Endothelial cell of umbilical vein (primary cell): Measurements from ENCODE around the gene RBP5. TPM values are rescaled to one million over a fixed set of nuclear protein-coding genes. Genes with fewer than 3 reads are reported as not detected.
A peak's percentile ranks its signal among the peaks of the same experiment; 100 is the strongest.

ENCODE experiments used
- BruUV-seq: library from RNA; stranded (reverse); fragments of 400-500 nt; replicated peaks from 2 replicates; lab custom pipeline; 2021; lab: Mats Ljungman, UMichigan
- CTCF ChIA-PET: fragments of 300-600, 350-600 bp; sonication (Branson Sonifier 250); formaldehyde crosslinking; loops from one replicate; lab custom pipeline; 2021; ENCODE audit warnings: antibody characterized with exemption, inconsistent platforms; lab: Charles Lee
- POLR2A ChIA-PET: fragments of 300-600, 350-600 bp; sonication (Branson Sonifier 250); formaldehyde crosslinking; loops from one replicate; lab custom pipeline; 2021; ENCODE audit warnings: antibody characterized with exemption, inconsistent platforms; lab: Charles Lee
- DNase-seq: peaks from one replicate; pipeline ENCODE4 v3.0.0-alpha.2; 2011; ENCODE audit warnings: low read depth, low spot score
- FAIRE-seq: peaks from 2 replicates; lab custom pipeline; 2011; peaks lifted over from hg19 to GRCh38; lab: Jason Lieb, UNC
- H2AFZ ChIP-seq: 2 replicates; pipeline ENCODE4 v1.6.0; 2012; ENCODE audit warnings: low read depth, low read length, control low read depth, inconsistent platforms
- H3K27ac ChIP-seq: 2 replicates; pipeline ENCODE4 v1.5.1; 2011; ENCODE audit warnings: low read depth, mild to moderate bottlenecking, control low read depth, low read length, moderate library complexity; ENCODE audit not compliant: insufficient read depth
- H3K27me3 ChIP-seq, 2 experiments: 2 replicates each; pipeline versions ENCODE4 v1.6.0 to v1.6.1; 2011; ENCODE audit warnings: low read length in 2 of 2, mixed read lengths in 1 of 2; ENCODE audit not compliant: control insufficient read depth in 2 of 2, insufficient read depth in 2 of 2
- H3K36me3 ChIP-seq, 2 experiments: 2 replicates in 1 of 2; 3 replicates in 1 of 2; pipeline ENCODE4 v1.5.1; 2011; ENCODE audit warnings: low read length in 2 of 2, mild to moderate bottlenecking in 1 of 2, moderate library complexity in 1 of 2; ENCODE audit not compliant: control insufficient read depth in 2 of 2, insufficient read depth in 2 of 2; ENCODE audit errors: extremely low read depth in 1 of 2
- H3K4me1 ChIP-seq: 3 replicates; pipeline ENCODE4 v1.5.1; 2011; ENCODE audit warnings: mild to moderate bottlenecking, low read length; ENCODE audit not compliant: control insufficient read depth, insufficient read depth; ENCODE audit errors: extremely low read depth
- H3K4me2 ChIP-seq: 2 replicates; pipeline ENCODE4 v1.6.1; 2011; ENCODE audit warnings: low read length, control low read depth, mixed read lengths; ENCODE audit not compliant: insufficient read depth
- H3K4me3 ChIP-seq, 3 experiments: fragments of 200-600 bp in 1 of 3; sonication (generic), shearing (Covaris generic) in 1 of 3; replicated peaks in 1 of 3; 2 replicates each; pipeline ENCODE4 v1.5.1; 2011 to 2016; ENCODE audit warnings: control low read depth in 3 of 3, low read length in 3 of 3, mild to moderate bottlenecking in 2 of 3, inconsistent platforms in 1 of 3, low read depth in 1 of 3, moderate library complexity in 1 of 3; ENCODE audit not compliant: insufficient read depth in 1 of 3
- H3K79me2 ChIP-seq: 2 replicates; pipeline ENCODE4 v1.6.0; 2012; ENCODE audit warnings: low read length, inconsistent platforms; ENCODE audit not compliant: control insufficient read depth, insufficient read depth
- H3K9ac ChIP-seq: replicated peaks from 2 replicates; pipeline ENCODE3; 2011; ENCODE audit warnings: low read length, control low read depth; ENCODE audit not compliant: insufficient read depth; ENCODE audit errors: extremely low read depth
- H3K9me1 ChIP-seq: replicated peaks from 3 replicates; pipeline ENCODE4 v1.6.0; 2011; ENCODE audit warnings: mild to moderate bottlenecking, low read length; ENCODE audit not compliant: control insufficient read depth, insufficient read depth; ENCODE audit errors: extremely low read depth
- H3K9me3 ChIP-seq: replicated peaks from 2 replicates; pipeline ENCODE4 v1.5.1; 2012; ENCODE audit warnings: low read length, inconsistent platforms; ENCODE audit not compliant: control insufficient read depth, insufficient read depth
- H4K20me1 ChIP-seq: replicated peaks from 2 replicates; pipeline ENCODE3; 2011; ENCODE audit warnings: mild to moderate bottlenecking, low read length; ENCODE audit not compliant: control insufficient read depth, insufficient read depth; ENCODE audit errors: extremely low read depth
- EZH2 ChIP-seq: IDR thresholded peaks from 2 replicates; pipeline ENCODE4 v1.6.1; 2012; ENCODE audit warnings: borderline replicate concordance, low read depth, mild to moderate bottlenecking, moderate library complexity, low read length, inconsistent platforms; ENCODE audit not compliant: severe bottlenecking
- FOS ChIP-seq: IDR thresholded peaks from 2 replicates; pipeline ENCODE4 v1.6.1; 2011; ENCODE audit warnings: mild to moderate bottlenecking, low read length, moderate library complexity, borderline replicate concordance; ENCODE audit not compliant: insufficient read depth
- GATA2 ChIP-seq: IDR thresholded peaks from 2 replicates; pipeline ENCODE4 v1.7.0; 2011; ENCODE audit warnings: low read depth, mild to moderate bottlenecking, moderate library complexity, mixed read lengths, low read length; ENCODE audit not compliant: insufficient read length, insufficient read depth
- JUN ChIP-seq: IDR thresholded peaks from 2 replicates; pipeline ENCODE4 v1.6.1; 2011; ENCODE audit warnings: borderline replicate concordance, low read depth; ENCODE audit not compliant: insufficient read length, insufficient read depth
- MYC ChIP-seq: IDR thresholded peaks from one replicate; pipeline ENCODE4 v1.6.1; 2011; ENCODE audit warnings: mild to moderate bottlenecking, low read depth, low read length
- POLR2A ChIP-seq: IDR thresholded peaks from 2 replicates; pipeline ENCODE4 v1.6.1; 2012; ENCODE audit warnings: low read depth, mild to moderate bottlenecking, control low read depth, low read length
- POLR2AphosphoS5 ChIP-seq: IDR thresholded peaks from 2 replicates; pipeline ENCODE4 v1.6.1; 2012; ENCODE audit warnings: low read depth, mild to moderate bottlenecking, control low read depth, low read length, moderate library complexity; ENCODE audit not compliant: insufficient read depth
- dilution Hi-C: fragments of 300-500 bp; cut with MboI; formaldehyde crosslinking; loops from one replicate; pipeline ENCODE4 v1.15.0; 2019; ENCODE audit warnings: low sequenced_read_pairs; ENCODE audit not compliant: extremely low pct_ligation_motif_present
- intact Hi-C: fragments of 100-400 bp; cut with micrococcal nuclease; formaldehyde crosslinking; loops from one replicate; pipeline ENCODE4 v1.10.0; 2022
- polyA plus RNA-seq, 4 experiments: library from polyadenylated mRNA; depleted of rRNA in 3 of 4; stranded (reverse) in 3 of 4; unstranded in 1 of 4; fragments of >200 nt; gene quantifications; 2 replicates each; pipeline versions ENCODE4 v1.2.1 to v1.2.3, GENCODE V29; 2011 to 2012; ENCODE audit warnings: missing spikeins in 1 of 4
- total RNA-seq: library from RNA; stranded (reverse); gene quantifications from 2 replicates; pipeline ENCODE4 v1.2.3, GENCODE V29; 2021
- TF ChIP-seq, protein P1 (sequence below): IDR thresholded peaks from 2 replicates; pipeline ENCODE4 v1.6.1; 2011; ENCODE audit not compliant: insufficient read depth, insufficient read length
- TF ChIP-seq, protein P2 (sequence below), 2 donors: IDR thresholded peaks; 1 replicate in 1 of 2; 2 replicates in 1 of 2; pipeline ENCODE4 v1.5.1; 2011; ENCODE audit warnings: low read length in 2 of 2, mild to moderate bottlenecking in 2 of 2, moderate library complexity in 2 of 2, control low read depth in 1 of 2, inconsistent platforms in 1 of 2, low read depth in 1 of 2; ENCODE audit not compliant: insufficient read depth in 1 of 2; ENCODE audit errors: extremely low read depth in 1 of 2

Gene RBP5
- total and polyA plus RNA-seq, 2 donors (not counting 3 experiments of a cell fraction or from before 2014, with no cell fraction given): 0.12 TPM; not detected in 1

DNA sequence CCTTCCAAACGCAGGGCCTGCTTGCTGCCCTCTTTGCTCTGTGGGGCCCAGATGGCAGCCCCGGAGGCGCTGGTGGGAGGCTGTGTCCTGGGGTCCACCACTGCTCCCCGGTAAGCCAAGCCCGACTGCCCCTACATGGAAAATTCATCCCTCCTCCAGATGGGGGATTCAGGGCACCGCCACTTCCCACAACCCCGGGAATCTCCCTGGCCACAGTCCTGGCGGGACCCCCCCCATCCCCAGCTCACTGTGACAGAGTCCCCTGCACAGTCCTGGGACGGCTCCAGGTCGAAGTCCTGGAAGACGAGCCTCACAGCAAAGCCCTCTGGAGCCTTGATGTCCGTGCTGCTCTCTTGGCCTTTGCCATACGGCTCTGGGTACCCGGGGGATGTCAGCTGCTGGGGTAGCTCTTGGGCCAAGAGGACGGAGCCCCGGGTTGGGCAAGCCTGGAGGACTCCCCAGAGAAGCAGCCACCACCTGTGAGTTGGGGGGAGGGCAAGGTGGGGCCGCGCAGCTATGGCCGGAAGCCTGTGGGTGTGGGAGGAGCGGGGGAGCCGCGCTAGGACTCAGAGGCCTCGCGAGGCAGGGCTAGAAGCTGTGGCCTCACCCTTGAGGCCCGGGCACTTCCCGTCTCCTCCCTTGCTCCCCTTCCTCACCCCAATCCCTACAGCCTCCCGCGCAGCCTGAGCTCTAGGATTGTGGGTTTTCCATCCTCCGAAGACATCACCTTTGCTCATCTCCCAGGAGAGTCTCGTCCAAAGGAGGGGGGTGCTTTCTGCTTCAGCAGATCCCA, 20.5 kb downstream of the RBP5 start:
- intact Hi-C loops: loop anchor here (2.0 to 5.0 kb wide), 4 partner anchors 15 to 236 kb away; partner anchors contain the start of genes C1R, EMG1, LPCAT3 and PHB2
- Histone ChIP-seq H3K9me3 (no peaks in the 10 kb centered on the region), H3K79me2 (no peaks in the 10 kb centered on the region), H3K4me2 (peak overlapping the region; percentile 80), H4K20me1 (no peaks in the 10 kb centered on the region), H3K27me3 (no peaks in the 10 kb centered on the region), H3K9me1 (no peaks in the 10 kb centered on the region), H3K27ac (peak overlapping the region; percentile 61), H3K4me3 (peak overlapping the region; percentile 21 to 64 (median 39)), H3K4me1 (peaks cover 8% of the 10 kb centered on the region), H3K36me3 (no peaks in the 10 kb centered on the region), H3K9ac (peak overlapping the region; percentile 82), H2AFZ (peak overlapping the region; percentile 92)
- peak; percentile 70 for FAIRE-seq
- ChIA-PET CTCF (interaction anchor here (0.7 to 6.5 kb wide), 16 partner anchors 9 to 239 kb away, joined by 3 to 73 read pairs (median 7); partner anchors contain the start of genes C12orf57, C1S, CLSTN3 and RNU7-1), POLR2A (interaction anchor here (0.9 kb wide), 1 partner anchor 165 kb away, joined by 3 read pairs; the partner anchor contains the start of genes C12orf57 and RNU7-1)
- dilution Hi-C loops: no loop called here
- TF ChIP-seq, protein P1, sequence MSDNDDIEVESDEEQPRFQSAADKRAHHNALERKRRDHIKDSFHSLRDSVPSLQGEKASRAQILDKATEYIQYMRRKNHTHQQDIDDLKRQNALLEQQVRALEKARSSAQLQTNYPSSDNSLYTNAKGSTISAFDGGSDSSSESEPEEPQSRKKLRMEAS: no peak
- TF ChIP-seq POLR2AphosphoS5: peak; percentile 65
- TF ChIP-seq MYC: no peak
- TF ChIP-seq POLR2A: peak; percentile 68
- BruUV-seq: TSS peak; percentile 18
- DNase-seq: peak; percentile 28

DNA sequence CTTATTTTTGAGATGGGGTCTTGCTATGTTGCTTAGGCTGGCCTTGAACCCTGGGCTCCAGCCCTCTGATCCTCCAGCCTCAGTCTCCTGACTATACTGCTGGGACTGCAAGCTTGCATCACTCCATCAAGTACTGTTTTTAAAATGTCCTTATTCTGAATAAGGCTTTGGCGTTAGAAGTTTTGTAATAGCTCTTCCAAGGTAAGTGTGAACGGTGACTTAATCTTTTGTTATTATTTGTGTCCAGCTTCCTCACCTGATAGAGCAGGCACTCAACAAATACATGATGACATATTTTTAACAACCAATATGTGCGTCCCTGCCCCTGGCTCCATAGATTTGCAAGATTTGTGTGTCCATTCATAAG, 21.1 kb downstream of the RBP5 start:
- DNase-seq: no peak
- CTCF ChIA-PET: interaction anchor here (0.8 to 6.5 kb wide), 7 partner anchors 8 to 238 kb away, joined by 5 to 73 read pairs (median 9); partner anchors contain the start of genes C12orf57, C1S, CLSTN3 and RNU7-1
- no peaks in the 10 kb centered on the region for H3K9me3 ChIP-seq
- peak overlapping the region; percentile 80 for H3K4me2 ChIP-seq
- BruUV-seq: no TSS peak
- no peak overlapping the region for H3K27ac ChIP-seq
- FAIRE-seq: no peak
- dilution Hi-C loops: no loop called here
- peaks cover 8% of the 10 kb centered on the region for H3K4me1 ChIP-seq
- H3K36me3 ChIP-seq: no peaks in the 10 kb centered on the region
- H3K4me3 ChIP-seq: no peak overlapping the region
- TF ChIP-seq, protein P1: no peak
- TF ChIP-seq POLR2AphosphoS5 (no peak), POLR2A (no peak), FOS (no peak), EZH2 (no peak), GATA2 (no peak), MYC (no peak), JUN (no peak)
- TF ChIP-seq, protein P2, sequence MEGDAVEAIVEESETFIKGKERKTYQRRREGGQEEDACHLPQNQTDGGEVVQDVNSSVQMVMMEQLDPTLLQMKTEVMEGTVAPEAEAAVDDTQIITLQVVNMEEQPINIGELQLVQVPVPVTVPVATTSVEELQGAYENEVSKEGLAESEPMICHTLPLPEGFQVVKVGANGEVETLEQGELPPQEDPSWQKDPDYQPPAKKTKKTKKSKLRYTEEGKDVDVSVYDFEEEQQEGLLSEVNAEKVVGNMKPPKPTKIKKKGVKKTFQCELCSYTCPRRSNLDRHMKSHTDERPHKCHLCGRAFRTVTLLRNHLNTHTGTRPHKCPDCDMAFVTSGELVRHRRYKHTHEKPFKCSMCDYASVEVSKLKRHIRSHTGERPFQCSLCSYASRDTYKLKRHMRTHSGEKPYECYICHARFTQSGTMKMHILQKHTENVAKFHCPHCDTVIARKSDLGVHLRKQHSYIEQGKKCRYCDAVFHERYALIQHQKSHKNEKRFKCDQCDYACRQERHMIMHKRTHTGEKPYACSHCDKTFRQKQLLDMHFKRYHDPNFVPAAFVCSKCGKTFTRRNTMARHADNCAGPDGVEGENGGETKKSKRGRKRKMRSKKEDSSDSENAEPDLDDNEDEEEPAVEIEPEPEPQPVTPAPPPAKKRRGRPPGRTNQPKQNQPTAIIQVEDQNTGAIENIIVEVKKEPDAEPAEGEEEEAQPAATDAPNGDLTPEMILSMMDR (IDR thresholded peaks at IDR 0.05; ENCODE audit: extremely low read depth in 1 of 2, insufficient read depth in 1 of 2, low read depth in 1 of 2, low read length in 2 of 2): no peak
- no peak overlapping the region for H3K9ac ChIP-seq
- H2AFZ ChIP-seq: peak overlapping the region; percentile 92
- no peaks in the 10 kb centered on the region for H3K9me1 ChIP-seq
- no peaks in the 10 kb centered on the region for H3K79me2 ChIP-seq
- H4K20me1 ChIP-seq: no peaks in the 10 kb centered on the region
- intact Hi-C loops: loop anchor here (2.0 to 5.0 kb wide), 4 partner anchors 15 to 235 kb away; partner anchors contain the start of genes C1R, EMG1, LPCAT3 and PHB2
- POLR2A ChIA-PET: no interaction called here
- H3K27me3 ChIP-seq: no peaks in the 10 kb centered on the region
